Caco-2 (cell line): ENCODE results near the gene GALNT18. TPM values are rescaled to one million over a fixed set of nuclear protein-coding genes. Genes with fewer than 3 reads are reported as not detected.

Experiments used
- BruUV-seq: library from RNA; stranded (reverse); fragments of 400-500 nt; replicated peaks from 2 replicates; lab custom pipeline; 2021; lab: Mats Ljungman, UMichigan
- CTCF ChIA-PET: fragments of 300-600 bp; sonication (Branson Sonifier 250); formaldehyde crosslinking; loops from one replicate; lab custom pipeline; 2022; ENCODE audit warnings: antibody characterized with exemption; lab: Charles Lee
- POLR2A ChIA-PET: fragments of 300-600 bp; sonication (Branson Sonifier 250); formaldehyde crosslinking; loops from one replicate; lab custom pipeline; 2022; ENCODE audit warnings: antibody characterized with exemption; lab: Charles Lee
- DNase-seq, 2 experiments: peaks; one replicate each; pipeline versions ENCODE4 v3.0.0 to v3.0.0-alpha.2; 2020 to 2022
- H3K27me3 ChIP-seq: replicated peaks from 2 replicates; pipeline ENCODE4 v1.6.0; 2011; ENCODE audit warnings: low read length; ENCODE audit not compliant: control insufficient read depth, insufficient read depth
- H3K36me3 ChIP-seq: 2 replicates; pipeline ENCODE4 v1.5.1; 2011; ENCODE audit warnings: low read length; ENCODE audit not compliant: control insufficient read depth, insufficient read depth
- H3K4me1 ChIP-seq: fragments of 250-450 bp; sonication (Bioruptor Pico); 2 replicates; pipeline ENCODE4 v1.5.1; 2020; ENCODE audit warnings: mild to moderate bottlenecking
- H3K4me3 ChIP-seq: 2 replicates; pipeline ENCODE4 v1.5.1; 2011; ENCODE audit warnings: low read depth, mild to moderate bottlenecking, control low read depth, low read length
- H3K9me3 ChIP-seq: fragments of 250-450 bp; sonication (Bioruptor Pico); 2 replicates; pipeline ENCODE4 v1.5.1; 2020; ENCODE audit warnings: mild to moderate bottlenecking, moderate library complexity
- H3K27ac Mint-ChIP-seq: one replicate; pipeline ENCODE4 v1.8.0; 2022; ENCODE audit warnings: mixed read lengths; ENCODE audit not compliant: unreplicated experiment
- H3K27me3 Mint-ChIP-seq: one replicate; pipeline ENCODE4 v1.8.0; 2022; ENCODE audit warnings: mixed read lengths; ENCODE audit not compliant: insufficient read depth, unreplicated experiment
- H3K36me3 Mint-ChIP-seq: one replicate; pipeline ENCODE4 v1.8.0; 2022; ENCODE audit warnings: mild to moderate bottlenecking, mixed read lengths; ENCODE audit not compliant: insufficient read depth, unreplicated experiment
- H3K4me1 Mint-ChIP-seq: one replicate; pipeline ENCODE4 v1.8.0; 2022; ENCODE audit warnings: low read depth, mixed read lengths; ENCODE audit not compliant: unreplicated experiment
- H3K4me3 Mint-ChIP-seq: one replicate; pipeline ENCODE4 v1.8.0; 2022; ENCODE audit warnings: mild to moderate bottlenecking, moderate library complexity, mixed read lengths; ENCODE audit not compliant: unreplicated experiment
- H3K9me3 Mint-ChIP-seq: one replicate; pipeline ENCODE4 v1.8.0; 2022; ENCODE audit warnings: mixed read lengths; ENCODE audit not compliant: unreplicated experiment
- intact Hi-C: fragments of 100-400 bp; cut with micrococcal nuclease; formaldehyde crosslinking; loops from one replicate; pipeline ENCODE4 v1.10.0; 2022; ENCODE audit not compliant: unreplicated experiment
- total RNA-seq: library from RNA; stranded (reverse); gene quantifications from 2 replicates; pipeline ENCODE4 v1.2.3, GENCODE V29; 2022
- TF ChIP-seq, protein P1 (sequence below), 2 experiments: fragments of 200-600 bp in 1 of 2; IDR thresholded peaks; 1 replicate in 1 of 2; 2 replicates in 1 of 2; pipeline versions ENCODE4 v1.5.1 to v1.8.0; 2011 to 2022; ENCODE audit warnings: antibody characterized with exemption in 1 of 2, control low read depth in 1 of 2, inconsistent platforms in 1 of 2, low read depth in 1 of 2, low read length in 1 of 2, mild to moderate bottlenecking in 1 of 2, moderate library complexity in 1 of 2; ENCODE audit not compliant: insufficient read depth in 1 of 2, severe bottlenecking in 1 of 2, unreplicated experiment in 1 of 2

Gene GALNT18
- total RNA-seq, 1 experiment from 2014 or later = 0.43 TPM

DNA sequence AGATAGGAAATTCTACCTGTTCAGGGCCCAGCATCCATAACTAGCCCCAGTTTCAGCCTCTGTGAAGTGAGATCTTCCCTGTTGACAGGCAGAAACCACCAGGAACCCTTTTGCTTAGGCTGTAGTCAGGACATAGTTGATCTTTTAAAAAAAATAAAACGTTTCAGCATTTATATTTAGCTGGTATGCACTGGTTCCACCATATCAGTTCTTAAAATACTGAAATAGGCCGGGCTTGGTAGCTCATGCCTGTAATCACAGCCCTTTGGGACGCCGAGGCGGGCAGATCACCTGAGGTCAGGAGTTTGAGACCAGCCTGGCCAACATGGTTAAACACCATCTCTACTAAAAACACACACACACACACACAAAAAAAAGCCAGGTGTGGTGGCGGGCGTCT, 35.3 kb downstream of the GALNT18 start:
- H3K36me3 ChIP-seq = no peaks in the 10 kb centered on the region
- ChIA-PET CTCF (no interaction called here), POLR2A (no interaction called here)
- H3K9me3 Mint-ChIP-seq = no peaks in the 10 kb centered on the region
- intact Hi-C loops = no loop called here
- no peaks in the 10 kb centered on the region for H3K27me3 ChIP-seq
- no peak overlapping the region for H3K27ac Mint-ChIP-seq
- DNase-seq = no peak
- H3K4me3 Mint-ChIP-seq = no peak overlapping the region
- H3K4me1 Mint-ChIP-seq = peaks cover 9% of the 10 kb centered on the region
- no peaks in the 10 kb centered on the region for H3K9me3 ChIP-seq
- peaks cover 9% of the 10 kb centered on the region for H3K27me3 Mint-ChIP-seq
- BruUV-seq = no TSS peak
- no peaks in the 10 kb centered on the region for H3K36me3 Mint-ChIP-seq
- H3K4me1 ChIP-seq = no peaks in the 10 kb centered on the region
- TF ChIP-seq, protein P1, sequence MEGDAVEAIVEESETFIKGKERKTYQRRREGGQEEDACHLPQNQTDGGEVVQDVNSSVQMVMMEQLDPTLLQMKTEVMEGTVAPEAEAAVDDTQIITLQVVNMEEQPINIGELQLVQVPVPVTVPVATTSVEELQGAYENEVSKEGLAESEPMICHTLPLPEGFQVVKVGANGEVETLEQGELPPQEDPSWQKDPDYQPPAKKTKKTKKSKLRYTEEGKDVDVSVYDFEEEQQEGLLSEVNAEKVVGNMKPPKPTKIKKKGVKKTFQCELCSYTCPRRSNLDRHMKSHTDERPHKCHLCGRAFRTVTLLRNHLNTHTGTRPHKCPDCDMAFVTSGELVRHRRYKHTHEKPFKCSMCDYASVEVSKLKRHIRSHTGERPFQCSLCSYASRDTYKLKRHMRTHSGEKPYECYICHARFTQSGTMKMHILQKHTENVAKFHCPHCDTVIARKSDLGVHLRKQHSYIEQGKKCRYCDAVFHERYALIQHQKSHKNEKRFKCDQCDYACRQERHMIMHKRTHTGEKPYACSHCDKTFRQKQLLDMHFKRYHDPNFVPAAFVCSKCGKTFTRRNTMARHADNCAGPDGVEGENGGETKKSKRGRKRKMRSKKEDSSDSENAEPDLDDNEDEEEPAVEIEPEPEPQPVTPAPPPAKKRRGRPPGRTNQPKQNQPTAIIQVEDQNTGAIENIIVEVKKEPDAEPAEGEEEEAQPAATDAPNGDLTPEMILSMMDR (IDR thresholded peaks at IDR 0.05; ENCODE audit: insufficient read depth in 1 of 2, low read depth in 1 of 2, low read length in 1 of 2, severe bottlenecking in 1 of 2, unreplicated experiment in 1 of 2) = no peak
- H3K4me3 ChIP-seq = no peak overlapping the region

DNA sequence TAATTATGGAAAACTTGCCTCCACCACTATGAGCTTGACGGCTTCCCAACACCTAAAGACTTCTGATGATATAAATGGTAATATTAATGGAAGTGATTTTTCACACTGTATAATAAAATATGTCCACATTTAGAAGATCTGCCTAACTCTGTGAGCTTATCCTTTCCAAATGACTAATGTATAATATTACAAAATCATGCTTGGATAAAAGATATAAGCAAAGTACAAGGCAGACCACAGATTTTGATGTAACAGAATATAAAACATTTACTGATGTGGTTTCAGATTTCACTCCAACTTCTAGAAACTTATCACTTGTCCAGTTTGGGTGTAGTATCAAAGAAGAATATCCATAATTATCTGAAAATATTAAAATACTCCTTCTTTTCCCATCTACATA, 36.9 kb downstream of the GALNT18 start:
- Histone ChIP-seq H3K36me3 (no peaks in the 10 kb centered on the region), H3K27me3 (no peaks in the 10 kb centered on the region), H3K4me1 (no peaks in the 10 kb centered on the region), H3K4me3 (no peak overlapping the region), H3K9me3 (no peaks in the 10 kb centered on the region)
- Mint-ChIP-seq H3K4me3 (no peak overlapping the region), H3K27ac (no peak overlapping the region), H3K4me1 (peaks cover 9% of the 10 kb centered on the region), H3K27me3 (peaks cover 13% of the 10 kb centered on the region), H3K36me3 (no peaks in the 10 kb centered on the region), H3K9me3 (no peaks in the 10 kb centered on the region)
- POLR2A ChIA-PET = no interaction called here
- intact Hi-C loops = no loop called here
- TF ChIP-seq, protein P1 (IDR thresholded peaks at IDR 0.05; ENCODE audit: insufficient read depth in 1 of 2, low read depth in 1 of 2, low read length in 1 of 2, severe bottlenecking in 1 of 2, unreplicated experiment in 1 of 2) = no peak
- CTCF ChIA-PET = no interaction called here
- BruUV-seq = no TSS peak
- DNase-seq = no peak

DNA sequence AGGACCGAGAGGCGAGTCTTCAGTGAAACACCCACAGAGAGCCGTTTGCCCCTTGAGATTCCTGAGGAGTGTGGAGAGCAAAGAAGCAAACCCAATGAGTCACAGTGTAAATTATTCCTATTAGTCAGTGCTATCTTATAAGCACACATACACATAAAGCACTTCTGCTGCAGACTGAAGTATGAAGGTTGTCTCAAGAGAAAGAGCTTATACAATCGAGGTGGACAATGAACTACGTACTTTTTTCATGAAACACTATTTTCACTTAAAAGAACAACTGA, 37.3 kb downstream of the GALNT18 start:
- POLR2A ChIA-PET = no interaction called here
- no peaks in the 10 kb centered on the region for H3K27me3 ChIP-seq
- intact Hi-C loops = no loop called here
- no peak overlapping the region for H3K4me3 ChIP-seq
- Mint-ChIP-seq H3K4me1 (peaks cover 9% of the 10 kb centered on the region), H3K36me3 (no peaks in the 10 kb centered on the region), H3K27ac (no peak overlapping the region), H3K27me3 (peaks cover 13% of the 10 kb centered on the region), H3K9me3 (no peaks in the 10 kb centered on the region), H3K4me3 (no peak overlapping the region)
- no TSS peak for BruUV-seq
- no peaks in the 10 kb centered on the region for H3K9me3 ChIP-seq
- CTCF ChIA-PET = no interaction called here
- H3K4me1 ChIP-seq = no peaks in the 10 kb centered on the region
- TF ChIP-seq, protein P1 (IDR thresholded peaks at IDR 0.05; ENCODE audit: insufficient read depth in 1 of 2, low read depth in 1 of 2, low read length in 1 of 2, severe bottlenecking in 1 of 2, unreplicated experiment in 1 of 2) = no peak
- H3K36me3 ChIP-seq = no peaks in the 10 kb centered on the region
- no peak for DNase-seq
